ENCODE data around the gene XPOT.
"Not testable (repeated sequence)": the region's sequence is repeated elsewhere in the genome, so short reads cannot be mapped to it uniquely, and the experiment has no call there.

- not testable (repeated sequence) for TF ChIP-seq CTCF (IDR thresholded peaks at IDR 0.05; ENCODE audit: low read depth, low read length, missing input control); FOXA2 (IDR thresholded peaks at IDR 0.05); MAX (IDR thresholded peaks at IDR 0.05); TAF1 (conservative IDR thresholded peaks at IDR 0.05); RAD21 (IDR thresholded peaks at IDR 0.05); ATF3 (IDR thresholded peaks at IDR 0.05); YY1 (IDR thresholded peaks at IDR 0.05); FOXA1 (IDR thresholded peaks at IDR 0.05); JUND (IDR thresholded peaks at IDR 0.05); HNF4A (conservative IDR thresholded peaks at IDR 0.05); GABPA (IDR thresholded peaks at IDR 0.05 in 1 of 2, conservative IDR thresholded peaks at IDR 0.05 in 1 of 2)
- TF ChIP-seq, protein P1, sequence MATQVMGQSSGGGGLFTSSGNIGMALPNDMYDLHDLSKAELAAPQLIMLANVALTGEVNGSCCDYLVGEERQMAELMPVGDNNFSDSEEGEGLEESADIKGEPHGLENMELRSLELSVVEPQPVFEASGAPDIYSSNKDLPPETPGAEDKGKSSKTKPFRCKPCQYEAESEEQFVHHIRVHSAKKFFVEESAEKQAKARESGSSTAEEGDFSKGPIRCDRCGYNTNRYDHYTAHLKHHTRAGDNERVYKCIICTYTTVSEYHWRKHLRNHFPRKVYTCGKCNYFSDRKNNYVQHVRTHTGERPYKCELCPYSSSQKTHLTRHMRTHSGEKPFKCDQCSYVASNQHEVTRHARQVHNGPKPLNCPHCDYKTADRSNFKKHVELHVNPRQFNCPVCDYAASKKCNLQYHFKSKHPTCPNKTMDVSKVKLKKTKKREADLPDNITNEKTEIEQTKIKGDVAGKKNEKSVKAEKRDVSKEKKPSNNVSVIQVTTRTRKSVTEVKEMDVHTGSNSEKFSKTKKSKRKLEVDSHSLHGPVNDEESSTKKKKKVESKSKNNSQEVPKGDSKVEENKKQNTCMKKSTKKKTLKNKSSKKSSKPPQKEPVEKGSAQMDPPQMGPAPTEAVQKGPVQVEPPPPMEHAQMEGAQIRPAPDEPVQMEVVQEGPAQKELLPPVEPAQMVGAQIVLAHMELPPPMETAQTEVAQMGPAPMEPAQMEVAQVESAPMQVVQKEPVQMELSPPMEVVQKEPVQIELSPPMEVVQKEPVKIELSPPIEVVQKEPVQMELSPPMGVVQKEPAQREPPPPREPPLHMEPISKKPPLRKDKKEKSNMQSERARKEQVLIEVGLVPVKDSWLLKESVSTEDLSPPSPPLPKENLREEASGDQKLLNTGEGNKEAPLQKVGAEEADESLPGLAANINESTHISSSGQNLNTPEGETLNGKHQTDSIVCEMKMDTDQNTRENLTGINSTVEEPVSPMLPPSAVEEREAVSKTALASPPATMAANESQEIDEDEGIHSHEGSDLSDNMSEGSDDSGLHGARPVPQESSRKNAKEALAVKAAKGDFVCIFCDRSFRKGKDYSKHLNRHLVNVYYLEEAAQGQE (IDR thresholded peaks at IDR 0.05): not testable (repeated sequence)
- TF ChIP-seq, protein P2, sequence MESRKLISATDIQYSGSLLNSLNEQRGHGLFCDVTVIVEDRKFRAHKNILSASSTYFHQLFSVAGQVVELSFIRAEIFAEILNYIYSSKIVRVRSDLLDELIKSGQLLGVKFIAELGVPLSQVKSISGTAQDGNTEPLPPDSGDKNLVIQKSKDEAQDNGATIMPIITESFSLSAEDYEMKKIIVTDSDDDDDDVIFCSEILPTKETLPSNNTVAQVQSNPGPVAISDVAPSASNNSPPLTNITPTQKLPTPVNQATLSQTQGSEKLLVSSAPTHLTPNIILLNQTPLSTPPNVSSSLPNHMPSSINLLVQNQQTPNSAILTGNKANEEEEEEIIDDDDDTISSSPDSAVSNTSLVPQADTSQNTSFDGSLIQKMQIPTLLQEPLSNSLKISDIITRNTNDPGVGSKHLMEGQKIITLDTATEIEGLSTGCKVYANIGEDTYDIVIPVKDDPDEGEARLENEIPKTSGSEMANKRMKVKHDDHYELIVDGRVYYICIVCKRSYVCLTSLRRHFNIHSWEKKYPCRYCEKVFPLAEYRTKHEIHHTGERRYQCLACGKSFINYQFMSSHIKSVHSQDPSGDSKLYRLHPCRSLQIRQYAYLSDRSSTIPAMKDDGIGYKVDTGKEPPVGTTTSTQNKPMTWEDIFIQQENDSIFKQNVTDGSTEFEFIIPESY (IDR thresholded peaks at IDR 0.05): not testable (repeated sequence)
Measured at GRCh38 chr12:64356209-64356608, 48.0 kb upstream of the XPOT start.

All from liver (tissue), 3 donors.